GM19025 (cell line): ENCODE results near the gene ITGA2.

Experiments
- ATAC-seq: cut with Tn5 transposase; IDR thresholded peaks from one replicate; pipeline ENCODE4 v1.9.1; 2021; ENCODE audit warnings: mild to moderate bottlenecking, low read depth, moderate library complexity; ENCODE audit not compliant: unreplicated experiment

ITGA2 gene

GRCh38 chr5:53048248-53048647 is 59.1 kb downstream of the ITGA2 start:
- no peak for ATAC-seq

GRCh38 chr5:53052499-53052898 is 63.3 kb downstream of the ITGA2 start:
- no peak for ATAC-seq

GRCh38 chr5:53053364-53053763 is 64.2 kb downstream of the ITGA2 start:
- ATAC-seq = no peak

- ATAC-seq = no peak
Observed at GRCh38 chr5:53055365-53055764, 66.2 kb downstream of the ITGA2 start.

GRCh38 chr5:53059281-53059680 is 70.1 kb downstream of the ITGA2 start:
- no peak for ATAC-seq

GRCh38 chr5:53063176-53063575 is 74.0 kb downstream of the ITGA2 start:
- ATAC-seq = no peak

GRCh38 chr5:53063791-53064190 is 74.6 kb downstream of the ITGA2 start:
- no peak for ATAC-seq

GRCh38 chr5:53066088-53066487 is 76.9 kb downstream of the ITGA2 start:
- no peak for ATAC-seq

GRCh38 chr5:53067641-53068040 is 78.5 kb downstream of the ITGA2 start:
- ATAC-seq = no peak

GRCh38 chr5:53068291-53068836 is 79.2 kb downstream of the ITGA2 start:
- ATAC-seq = no peak

GRCh38 chr5:53069626-53070025 is 80.5 kb downstream of the ITGA2 start:
- no peak for ATAC-seq

- no peak for ATAC-seq
Observed at GRCh38 chr5:53071298-53071697, 82.1 kb downstream of the ITGA2 start.

- ATAC-seq = no peak
Observed at GRCh38 chr5:53071738-53072137, 82.6 kb downstream of the ITGA2 start.

GRCh38 chr5:53073348-53073747 is 84.2 kb downstream of the ITGA2 start:
- no peak for ATAC-seq

- ATAC-seq = no peak
Observed at GRCh38 chr5:53076014-53076583, 86.9 kb downstream of the ITGA2 start.

GRCh38 chr5:53080271-53080670 is 91.1 kb downstream of the ITGA2 start:
- no peak for ATAC-seq

- no peak for ATAC-seq
Observed at GRCh38 chr5:53083927-53084326, 94.8 kb downstream of the ITGA2 start.

GRCh38 chr5:53084546-53085255 is 95.5 kb downstream of the ITGA2 start:
- no peak for ATAC-seq

- ATAC-seq = no peak
Observed at GRCh38 chr5:53087171-53087570, 98.0 kb downstream of the ITGA2 start.

- no peak for ATAC-seq
Observed at GRCh38 chr5:53087621-53088121, 98.5 kb downstream of the ITGA2 start.

GRCh38 chr5:53089481-53089991 is 100.4 kb downstream of the ITGA2 start:
- peak; percentile 82 for ATAC-seq

- ATAC-seq = no peak
Observed at GRCh38 chr5:53090229-53090628, 101.1 kb downstream of the ITGA2 start.
